AG20443 (cell line): ENCODE data around the gene CXorf38.
A peak's percentile ranks its signal among the peaks of the same experiment; 100 is the strongest.

ENCODE experiments used
- DNase-seq: peaks from one replicate; pipeline ENCODE4 v3.0.0; 2012; ENCODE audit warnings: low spot score, mixed read lengths

Gene CXorf38, protein sequence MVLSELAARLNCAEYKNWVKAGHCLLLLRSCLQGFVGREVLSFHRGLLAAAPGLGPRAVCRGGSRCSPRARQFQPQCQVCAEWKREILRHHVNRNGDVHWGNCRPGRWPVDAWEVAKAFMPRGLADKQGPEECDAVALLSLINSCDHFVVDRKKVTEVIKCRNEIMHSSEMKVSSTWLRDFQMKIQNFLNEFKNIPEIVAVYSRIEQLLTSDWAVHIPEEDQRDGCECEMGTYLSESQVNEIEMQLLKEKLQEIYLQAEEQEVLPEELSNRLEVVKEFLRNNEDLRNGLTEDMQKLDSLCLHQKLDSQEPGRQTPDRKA

GRCh38 chrX:40647307-40648197 lies at the start of gene CXorf38:
Gene CXorf38 (minus strand): TSS chrX:40647561. CDS start chrX:40647520, 41 bp downstream.
- peak; percentile 96 for DNase-seq

- DNase-seq, result no peak
Measured at GRCh38 chrX:40694802-40695201, 47.4 kb upstream of the CXorf38 start.

DNA sequence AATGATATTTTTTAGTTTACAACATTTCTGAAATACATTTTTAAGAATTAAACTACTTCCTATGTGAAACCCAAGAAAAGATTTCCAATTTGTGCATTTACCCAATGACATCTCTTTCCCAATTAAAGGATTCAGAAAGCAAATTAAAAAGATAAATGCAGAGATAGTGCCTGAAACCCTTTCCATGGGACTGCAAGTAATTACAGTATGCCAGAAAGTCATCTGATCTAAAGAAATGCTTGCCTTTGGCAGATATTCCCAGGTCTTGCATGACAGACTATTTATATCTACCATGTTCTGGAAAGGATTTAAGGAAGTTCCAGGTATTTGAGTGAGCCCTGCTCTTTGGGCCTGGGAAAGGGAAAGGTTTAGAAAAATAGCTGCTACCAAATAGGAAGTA lies 41.6 kb upstream of the CXorf38 start:
- DNase-seq, result no peak

GRCh38 chrX:40687169-40687568 lies 39.8 kb upstream of the CXorf38 start:
- no peak for DNase-seq

GRCh38 chrX:40685362-40685918 lies 38.1 kb upstream of the CXorf38 start:
- DNase-seq, result no peak

- no peak for DNase-seq
Measured at GRCh38 chrX:40684092-40684491, 36.7 kb upstream of the CXorf38 start.

DNA sequence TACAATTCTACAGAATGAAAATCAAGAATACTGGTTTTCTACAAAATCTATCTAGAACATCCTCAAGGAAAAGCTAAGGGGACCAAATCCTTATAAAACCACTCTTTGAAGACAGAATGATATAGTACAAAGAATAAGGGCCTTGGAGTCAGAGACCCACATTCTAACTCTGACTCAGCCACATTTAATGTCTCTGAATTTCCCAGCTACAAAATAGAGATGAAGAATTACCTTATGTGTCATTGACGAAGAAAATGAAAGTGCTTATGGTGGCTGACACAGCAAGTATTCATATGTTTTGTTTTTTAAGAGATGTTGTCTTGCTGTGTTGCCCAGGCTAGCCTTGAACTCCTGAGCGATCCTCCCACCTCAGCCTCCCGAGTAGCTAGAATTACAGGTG lies 35.9 kb upstream of the CXorf38 start:
- DNase-seq, result no peak

GRCh38 chrX:40671126-40671525 lies 23.8 kb upstream of the CXorf38 start:
- no peak for DNase-seq

- peak; percentile 64 for DNase-seq
Measured at GRCh38 chrX:40663880-40664630, 16.7 kb upstream of the CXorf38 start.

GRCh38 chrX:40663078-40663740 lies 15.8 kb upstream of the CXorf38 start:
- no peak for DNase-seq

DNA sequence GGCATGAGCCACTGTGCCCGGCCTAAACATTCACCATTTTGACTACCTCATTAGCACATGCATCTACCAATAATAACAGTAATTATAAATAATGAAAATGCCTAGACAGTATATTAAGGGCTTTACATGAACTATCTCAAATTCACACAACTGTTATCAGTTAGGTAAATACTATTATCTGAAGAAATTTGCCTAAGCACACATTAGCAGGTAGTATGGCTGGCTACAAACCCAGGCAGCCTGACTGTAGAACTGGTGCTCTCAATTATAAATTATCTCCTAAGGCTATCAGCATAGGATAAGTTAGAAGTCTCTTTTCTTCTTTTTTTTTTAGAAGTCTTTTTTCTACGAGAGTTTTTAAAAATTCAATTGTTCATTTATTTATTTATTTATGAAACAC lies 14.1 kb upstream of the CXorf38 start:
- no peak for DNase-seq

- DNase-seq, result no peak
Measured at GRCh38 chrX:40660381-40660780, 13.0 kb upstream of the CXorf38 start.

DNA sequence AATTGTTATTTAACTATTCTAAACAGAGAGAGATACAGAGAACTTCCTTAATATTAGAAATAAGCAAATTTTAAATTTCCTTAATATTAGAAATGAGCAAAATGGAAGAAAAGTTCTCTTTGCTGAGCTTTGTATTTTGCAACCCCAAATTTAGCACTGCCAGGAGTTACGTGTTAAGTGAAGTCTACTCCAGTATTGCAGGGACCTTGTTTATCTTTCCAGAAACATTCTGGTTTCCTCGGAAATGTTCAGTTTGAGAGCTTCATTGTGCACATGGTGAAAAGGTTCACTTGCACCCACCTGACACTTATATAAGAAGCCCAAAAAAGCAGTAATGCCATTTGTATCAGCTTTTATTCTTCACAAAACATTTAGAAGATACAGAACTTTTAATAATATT lies 6.2 kb upstream of the CXorf38 start:
- DNase-seq, result no peak

GRCh38 chrX:40652664-40653063 lies 5.3 kb upstream of the CXorf38 start:
- DNase-seq, result no peak

DNA sequence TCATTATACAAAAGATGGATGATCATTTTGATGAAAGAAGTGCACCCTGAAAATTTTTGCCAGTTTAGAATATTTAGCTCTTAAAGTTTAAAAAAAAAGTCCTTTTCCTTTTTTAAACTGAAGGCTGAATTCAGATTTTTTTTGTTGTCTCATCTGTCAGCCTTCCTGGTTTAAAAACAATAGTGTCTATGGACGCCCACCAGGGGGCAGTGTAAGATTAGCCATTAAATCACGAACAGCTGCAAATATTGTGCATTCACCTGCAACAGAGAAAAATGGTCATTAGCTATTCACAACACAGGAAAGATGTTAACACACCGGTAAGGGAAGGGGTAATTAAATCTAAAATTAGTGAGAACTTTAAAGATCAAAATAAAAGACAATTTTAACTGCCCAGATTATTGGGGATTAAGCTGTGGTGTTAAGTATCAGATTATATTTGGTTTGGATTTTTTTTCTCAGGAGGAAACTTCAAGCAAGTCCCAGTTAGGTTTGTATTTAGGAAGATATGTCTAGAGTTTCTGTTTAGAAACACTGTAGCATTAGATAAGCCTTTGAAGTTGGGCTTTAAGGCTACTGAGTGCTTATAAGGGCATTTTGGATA lies 4.4 kb upstream of the CXorf38 start:
- DNase-seq, result peak; percentile 16

DNA sequence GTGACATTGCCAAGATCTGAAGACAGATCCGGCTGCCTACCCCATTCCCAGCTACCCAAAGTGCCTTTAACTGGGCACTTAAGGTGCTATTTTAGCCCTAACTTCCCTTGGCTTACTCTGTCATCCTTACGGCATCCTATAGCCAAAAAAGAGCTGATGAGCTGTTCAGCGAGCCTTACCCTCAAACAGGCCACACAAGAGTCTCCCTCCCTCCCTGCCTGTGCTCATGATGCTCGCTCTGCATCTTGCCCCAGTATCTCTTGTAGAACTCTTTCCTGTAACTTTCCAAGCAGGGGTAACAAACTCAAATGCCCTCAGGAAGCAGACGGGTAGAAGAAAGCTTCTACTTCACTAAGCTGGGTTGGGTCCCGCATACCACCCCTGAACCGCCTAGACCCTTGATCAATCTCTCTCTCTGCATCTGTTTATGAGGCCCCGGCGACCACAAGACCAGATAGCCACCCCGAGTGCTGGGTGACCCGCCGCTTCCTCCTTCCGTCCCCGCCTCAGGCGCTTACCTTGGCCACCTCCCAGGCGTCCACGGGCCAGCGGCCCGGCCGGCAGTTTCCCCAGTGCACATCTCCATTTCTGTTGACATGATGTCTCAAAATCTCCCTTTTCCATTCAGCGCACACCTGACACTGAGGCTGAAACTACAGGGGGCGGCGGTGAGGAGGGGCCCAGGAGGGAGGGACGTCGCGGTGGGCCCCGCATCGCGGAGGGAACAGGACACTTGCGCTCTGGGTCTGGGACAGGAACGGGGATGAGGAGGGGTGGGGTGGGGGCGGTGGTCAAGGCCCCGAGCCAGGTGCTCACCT lies 663 bp downstream of the CXorf38 start:
- peak; percentile 32 for DNase-seq

- DNase-seq, result peak; percentile 57
Measured at GRCh38 chrX:40644821-40645358, 2.5 kb downstream of the CXorf38 start.

GRCh38 chrX:40644176-40644575 lies 3.2 kb downstream of the CXorf38 start:
- DNase-seq, result peak; percentile 36

- DNase-seq, result no peak
Measured at GRCh38 chrX:40637687-40638086, 9.7 kb downstream of the CXorf38 start.

GRCh38 chrX:40632199-40632598 lies 15.2 kb downstream of the CXorf38 start:
- DNase-seq, result no peak
